ENCODE results near the gene ZNF419. TPM values are rescaled to one million over a fixed set of nuclear protein-coding genes. Genes with fewer than 3 reads are reported as not detected.
"Not testable (repeated sequence)": the region's sequence is repeated elsewhere in the genome, so short reads cannot be mapped to it uniquely, and the experiment has no call there.

The ZNF419 gene
- total RNA-seq, 1 experiment from 2014 or later, result 12.8 TPM

DNA sequence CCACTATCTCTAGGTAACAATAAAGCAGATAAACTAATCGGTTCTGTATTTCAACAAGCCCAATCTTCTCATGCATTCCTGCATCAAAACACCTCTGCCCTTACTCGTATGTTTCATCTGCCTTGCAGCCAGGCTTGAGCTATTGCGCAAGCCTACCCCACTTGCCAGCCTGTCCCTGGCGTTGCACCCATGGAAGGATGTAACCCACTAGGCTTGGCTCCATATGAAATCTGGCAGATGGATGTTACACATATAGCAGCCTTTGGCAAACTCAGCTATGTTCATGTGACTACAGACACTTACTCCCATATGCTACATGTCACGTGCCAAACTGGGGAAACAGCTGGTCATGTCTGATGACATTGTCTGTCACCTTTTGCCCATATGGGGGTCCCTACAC lies 27.7 kb downstream of the ZNF419 start:
- H3K36me3 Mint-ChIP-seq (ENCODE audit: insufficient read depth in 1 of 3, low read depth in 3 of 3), result peaks cover 10 to 39% (median 19%) of the 10 kb centered on the region in 3 experiments; a peak in 6 of 7 replicates

GRCh38 chr19:57518021-57518420 lies 30.5 kb downstream of the ZNF419 start:
- not testable (repeated sequence) for H3K27ac ChIP-seq (ENCODE audit: insufficient read length, low read depth, low read length); H2BK12ac ChIP-seq (ENCODE audit: insufficient read length, low read depth, low read length); H3K4me1 ChIP-seq (ENCODE audit: insufficient read depth, low read length); H3K4me2 ChIP-seq (ENCODE audit: insufficient read depth, insufficient read length, low read length); H3K9ac ChIP-seq (ENCODE audit: extremely low read depth, insufficient read length, low read length); H3K56ac ChIP-seq (ENCODE audit: insufficient read length, low read depth, low read length); H2BK15ac ChIP-seq (ENCODE audit: low read depth, low read length); H3K4me3 Mint-ChIP-seq; H4K8ac ChIP-seq (replicated peaks; ENCODE audit: insufficient read length, low read depth, low read length); H3K27ac Mint-ChIP-seq; H4K20me1 ChIP-seq (ENCODE audit: control insufficient read depth, insufficient read depth, insufficient read length); H3K18ac ChIP-seq (ENCODE audit: insufficient read length, low read depth, low read length); H2BK120ac ChIP-seq (ENCODE audit: low read depth, low read length, poor library complexity, severe bottlenecking); H2BK5ac ChIP-seq (ENCODE audit: insufficient read length, low read length); H3K23me2 ChIP-seq (ENCODE audit: insufficient read length, low read depth, low read length, poor library complexity, severe bottlenecking); DNase-seq; H3K4ac ChIP-seq (ENCODE audit: low read depth, low read length); H3T11ph ChIP-seq (ENCODE audit: low read length); H3K23ac ChIP-seq (ENCODE audit: insufficient read length, low read depth, low read length); H2AFZ ChIP-seq (ENCODE audit: low read length); H3K4me1 Mint-ChIP-seq; H3K27me3 ChIP-seq (ENCODE audit: insufficient read depth, low read length); H2BK20ac ChIP-seq (ENCODE audit: low read depth, low read length, poor library complexity, severe bottlenecking); H3K79me1 ChIP-seq (ENCODE audit: insufficient read depth, low read depth, low read length, poor library complexity, severe bottlenecking); H2AK5ac ChIP-seq (ENCODE audit: insufficient read length, low read length); H4K91ac ChIP-seq (ENCODE audit: insufficient read length, low read depth, low read length); H3K79me2 ChIP-seq (ENCODE audit: insufficient read depth, low read length); H3K27me3 Mint-ChIP-seq (ENCODE audit: low read depth); H3K14ac ChIP-seq (ENCODE audit: insufficient read depth, low read length); H4K5ac ChIP-seq (ENCODE audit: insufficient read length, low read depth, low read length)
- Mint-ChIP-seq H3K36me3 (ENCODE audit: insufficient read depth in 1 of 3, low read depth in 3 of 3) (peaks cover 9 to 24% (median 12%) of the 10 kb centered on the region in 3 experiments; a peak in 6 of 7 replicates), H3K9me3 (peaks cover 35 to 57% of the 10 kb centered on the region in 2 experiments)
- peaks cover 11% of the 10 kb centered on the region for H3K9me3 ChIP-seq (ENCODE audit: control insufficient read depth, low read depth, low read length)
- WGBS (ENCODE audit: extremely low coverage, insufficient read length, low lambda C conversion rate), result no CpG with 5 or more reads among the region's 4 CpGs

More for the DNA sequence above, 27.7 kb downstream of the ZNF419 start:
- H3K27ac Mint-ChIP-seq, result no peak overlapping the region
- no peak for DNase-seq
- H3T11ph ChIP-seq (ENCODE audit: low read length), result no peak overlapping the region
- no peak overlapping the region for H4K5ac ChIP-seq (ENCODE audit: insufficient read length, low read depth, low read length)
- H4K8ac ChIP-seq (replicated peaks; ENCODE audit: insufficient read length, low read depth, low read length), result no peak overlapping the region
- H2AK5ac ChIP-seq (ENCODE audit: insufficient read length, low read length), result no peak overlapping the region
- no peak for TF ChIP-seq CTCF (conservative IDR thresholded peaks at IDR 0.05)
- no peaks in the 10 kb centered on the region for H3K23me2 ChIP-seq (ENCODE audit: insufficient read length, low read depth, low read length, poor library complexity, severe bottlenecking)
- H3K27ac ChIP-seq (ENCODE audit: insufficient read length, low read depth, low read length), result no peak overlapping the region
- H3K14ac ChIP-seq (ENCODE audit: insufficient read depth, low read length), result no peak overlapping the region
- no CpG with 5 or more reads among the region's 5 CpGs for WGBS (ENCODE audit: extremely low coverage, insufficient read length, low lambda C conversion rate)
- H2AFZ ChIP-seq (ENCODE audit: low read length), result no peak overlapping the region
- H3K18ac ChIP-seq (ENCODE audit: insufficient read length, low read depth, low read length), result no peak overlapping the region
- H4K91ac ChIP-seq (ENCODE audit: insufficient read length, low read depth, low read length), result no peak overlapping the region
- peaks cover 47 to 62% of the 10 kb centered on the region in 2 experiments for H3K9me3 Mint-ChIP-seq
- H2BK5ac ChIP-seq (ENCODE audit: insufficient read length, low read length), result no peak overlapping the region
- peaks cover 19% of the 10 kb centered on the region for H3K9me3 ChIP-seq (ENCODE audit: control insufficient read depth, low read depth, low read length)
- no peak overlapping the region for H3K4me3 Mint-ChIP-seq
- no peak overlapping the region for H3K4ac ChIP-seq (ENCODE audit: low read depth, low read length)
- H4K20me1 ChIP-seq (ENCODE audit: control insufficient read depth, insufficient read depth, insufficient read length), result no peaks in the 10 kb centered on the region
- no peak overlapping the region for H2BK15ac ChIP-seq (ENCODE audit: low read depth, low read length)
- H3K23ac ChIP-seq (ENCODE audit: insufficient read length, low read depth, low read length), result no peak overlapping the region
- H3K4me2 ChIP-seq (ENCODE audit: insufficient read depth, insufficient read length, low read length), result no peak overlapping the region
- H2BK20ac ChIP-seq (ENCODE audit: low read depth, low read length, poor library complexity, severe bottlenecking), result no peak overlapping the region
- H3K9ac ChIP-seq (ENCODE audit: extremely low read depth, insufficient read length, low read length), result no peak overlapping the region
- H3K4me1 Mint-ChIP-seq, result no peaks in the 10 kb centered on the region
- H3K4me1 ChIP-seq (ENCODE audit: insufficient read depth, low read length), result no peaks in the 10 kb centered on the region
- no peaks in the 10 kb centered on the region for H3K79me1 ChIP-seq (ENCODE audit: insufficient read depth, low read depth, low read length, poor library complexity, severe bottlenecking)
- H3K27me3 Mint-ChIP-seq (ENCODE audit: low read depth), result peaks cover 2% of the 10 kb centered on the region
- H3K79me2 ChIP-seq (ENCODE audit: insufficient read depth, low read length), result no peaks in the 10 kb centered on the region
- no peak overlapping the region for H2BK120ac ChIP-seq (ENCODE audit: low read depth, low read length, poor library complexity, severe bottlenecking)
- H2BK12ac ChIP-seq (ENCODE audit: insufficient read length, low read depth, low read length), result no peak overlapping the region
- H3K27me3 ChIP-seq (ENCODE audit: insufficient read depth, low read length), result no peaks in the 10 kb centered on the region
- no peak overlapping the region for H3K56ac ChIP-seq (ENCODE audit: insufficient read length, low read depth, low read length)

Data from H9 (cell line).